ENCODE measurements around the gene UCN3. TPM values are rescaled to one million over a fixed set of nuclear protein-coding genes. Genes with fewer than 3 reads are reported as not detected.

UCN3 gene
- total RNA-seq, 6 donors from 2014 or later, result 1.3 to 1.6 TPM; not detected in 4

GRCh38 chr10:5343092-5343491 lies 21.7 kb upstream of the UCN3 start:
- TF ChIP-seq POLR2AphosphoS5 (IDR thresholded peaks at IDR 0.05) (no peak), CTCF (IDR thresholded peaks at IDR 0.05) (no peak), EP300 (IDR thresholded peaks at IDR 0.05) (no peak), POLR2A (IDR thresholded peaks at IDR 0.05) (no peak)
- Histone ChIP-seq H3K9me3 (no peaks in the 10 kb centered on the region), H3K36me3 (no peaks in the 10 kb centered on the region), H3K27ac (no peak overlapping the region), H3K4me3 (no peak overlapping the region), H3K4me1 (no peaks in the 10 kb centered on the region), H3K27me3 (no peaks in the 10 kb centered on the region)
- WGBS, 2 donors, result 89 to 93% methylated on average over 3 of the region's 3 CpGs
- ATAC-seq (ENCODE audit: low FRiP score in 2 of 2) (no peak), DNase-seq (no peak)

- 69 to 77% methylated on average over 4 of the region's 4 CpGs for WGBS, 2 donors
- Histone ChIP-seq H3K36me3 (no peaks in the 10 kb centered on the region), H3K27me3 (no peaks in the 10 kb centered on the region), H3K27ac (no peak overlapping the region), H3K4me3 (no peak overlapping the region), H3K4me1 (no peaks in the 10 kb centered on the region), H3K9me3 (no peaks in the 10 kb centered on the region)
- DNase-seq, result no peak
- TF ChIP-seq CTCF (IDR thresholded peaks at IDR 0.05), result peak in 1 of 6 experiments; percentile 22
- TF ChIP-seq POLR2A (IDR thresholded peaks at IDR 0.05), result no peak
- no peak for ATAC-seq (ENCODE audit: low FRiP score in 2 of 2)
Observed at GRCh38 chr10:5343561-5343960, 21.2 kb upstream of the UCN3 start.

- ATAC-seq (ENCODE audit: low FRiP score in 2 of 2), result no peak
- no peaks in the 10 kb centered on the region for H3K4me1 ChIP-seq
- WGBS, 2 donors, result 83 to 95% methylated on average over 4 of the region's 4 CpGs
- no peaks in the 10 kb centered on the region for H3K27me3 ChIP-seq
- H3K9me3 ChIP-seq, result no peaks in the 10 kb centered on the region
- no peak overlapping the region for H3K27ac ChIP-seq
- H3K4me3 ChIP-seq, result no peak overlapping the region
- TF ChIP-seq POLR2AphosphoS5 (IDR thresholded peaks at IDR 0.05), result no peak
- no peak for TF ChIP-seq EP300 (IDR thresholded peaks at IDR 0.05)
- no peak for TF ChIP-seq POLR2A (IDR thresholded peaks at IDR 0.05)
- TF ChIP-seq CTCF (IDR thresholded peaks at IDR 0.05), result no peak
- DNase-seq, result no peak
- H3K36me3 ChIP-seq, result no peaks in the 10 kb centered on the region
Observed at GRCh38 chr10:5343979-5344378, 20.8 kb upstream of the UCN3 start.

- H3K27ac ChIP-seq, result no peak overlapping the region
- no peaks in the 10 kb centered on the region for H3K27me3 ChIP-seq
- DNase-seq, result no peak
- no peak for ATAC-seq (ENCODE audit: low FRiP score in 2 of 2)
- H3K4me3 ChIP-seq, result no peak overlapping the region
- H3K36me3 ChIP-seq, result no peaks in the 10 kb centered on the region
- TF ChIP-seq EP300 (IDR thresholded peaks at IDR 0.05) (no peak), POLR2AphosphoS5 (IDR thresholded peaks at IDR 0.05) (no peak), CTCF (IDR thresholded peaks at IDR 0.05) (no peak), POLR2A (IDR thresholded peaks at IDR 0.05) (no peak)
- no peaks in the 10 kb centered on the region for H3K9me3 ChIP-seq
- H3K4me1 ChIP-seq, result no peaks in the 10 kb centered on the region
Observed at GRCh38 chr10:5344746-5345145, 20.0 kb upstream of the UCN3 start.

- TF ChIP-seq POLR2A (IDR thresholded peaks at IDR 0.05) (no peak), POLR2AphosphoS5 (IDR thresholded peaks at IDR 0.05) (no peak), EP300 (IDR thresholded peaks at IDR 0.05) (no peak), CTCF (IDR thresholded peaks at IDR 0.05) (no peak)
- Histone ChIP-seq H3K27me3 (no peaks in the 10 kb centered on the region), H3K27ac (no peak overlapping the region), H3K36me3 (no peaks in the 10 kb centered on the region), H3K9me3 (no peaks in the 10 kb centered on the region), H3K4me3 (no peak overlapping the region), H3K4me1 (no peaks in the 10 kb centered on the region)
- ATAC-seq (ENCODE audit: low FRiP score in 2 of 2), result no peak
- 63 to 67% methylated on average over 4 of the region's 4 CpGs for WGBS, 2 donors
- DNase-seq, result no peak
Observed at GRCh38 chr10:5346881-5347280, 17.9 kb upstream of the UCN3 start.
